A549 (cell line): Measurements from ENCODE around the gene LMOD1. TPM values are rescaled to one million over a fixed set of nuclear protein-coding genes. Genes with fewer than 3 reads are reported as not detected.

Experiments
- ATAC-seq, 2 experiments: fragments of 200-7000 bp in 1 of 2; fragments of >200 bp in 1 of 2; cut with Nextera tagmentation in 1 of 2; cut with Tn5 transposase in 1 of 2; 3 replicates each; pipeline versions ENCODE4 v1.8.0 to v1.9.1; 2018 to 2020; ENCODE audit warnings: mild to moderate bottlenecking in 1 of 2, moderate library complexity in 1 of 2
- CTCF ChIA-PET: fragments of 300-600 bp; sonication (Branson Sonifier 250); formaldehyde crosslinking; extraction: SDS; loops from one replicate; lab custom pipeline; 2021; ENCODE audit warnings: antibody characterized with exemption, inconsistent platforms; lab: Yijun Ruan, JAX
- POLR2A ChIA-PET: fragments of 350-600 bp; formaldehyde crosslinking; extraction: SDS; loops from one replicate; lab custom pipeline; 2021; ENCODE audit warnings: antibody characterized with exemption, inconsistent platforms; lab: Yijun Ruan, JAX
- DNase-seq, 2 experiments: peaks; one replicate each; pipeline versions ENCODE4 v3.0.0 to v3.0.0-alpha.2; 2011 to 2016; ENCODE audit warnings: low read depth in 1 of 2, low spot score in 1 of 2
- FAIRE-seq: peaks from 2 replicates; lab custom pipeline; 2011; peaks lifted over from hg19 to GRCh38; lab: Jason Lieb, UNC
- H3K27ac ChIP-seq, 2 experiments: fragments of >200 bp; sonication (Bioruptor Twin); formaldehyde crosslinking; 3 replicates each; pipeline ENCODE4 v1.5.1; 2016 to 2017
- H3K4me1 ChIP-seq: fragments of >200 bp; sonication (Bioruptor Twin); formaldehyde crosslinking; 3 replicates; pipeline ENCODE4 v1.6.1; 2016
- H3K4me2 ChIP-seq: fragments of >200 bp; sonication (Bioruptor Twin); formaldehyde crosslinking; 3 replicates; pipeline ENCODE4 v1.6.1; 2016
- H3K4me3 ChIP-seq: fragments of >200 bp; sonication (Bioruptor Twin); formaldehyde crosslinking; 3 replicates; pipeline ENCODE4 v1.5.1; 2016
- H3K9me3 ChIP-seq: fragments of >200 bp; sonication (Bioruptor Twin); formaldehyde crosslinking; 3 replicates; pipeline ENCODE4 v1.6.1; 2016
- CBX8 ChIP-seq: fragments of 200-600 bp; sonication (generic); IDR thresholded peaks from 2 replicates; pipeline ENCODE4 v1.6.1; 2016
- CHD4 ChIP-seq: fragments of 200-600 bp; sonication (generic); IDR thresholded peaks from 2 replicates; pipeline ENCODE4 v1.6.1; 2016; ENCODE audit warnings: antibody characterized with exemption, mild to moderate bottlenecking, borderline replicate concordance
- FOSL2 ChIP-seq, 2 experiments: fragments of 450-650 bp in 1 of 2; fragments of >200 bp in 1 of 2; sonication (Bioruptor Twin) in 1 of 2; formaldehyde crosslinking; IDR thresholded peaks; 2 replicates each; pipeline versions ENCODE4 v1.5.0 to v1.6.1; 2016 to 2020; ENCODE audit warnings: mild to moderate bottlenecking in 1 of 2, moderate library complexity in 1 of 2
- FOXS1 ChIP-seq: fragments of 250-450 bp; sonication (Bioruptor Pico); IDR thresholded peaks from 2 replicates; pipeline ENCODE4 v1.5.0; 2020; ENCODE audit warnings: mild to moderate bottlenecking, moderate library complexity
- GATA3 ChIP-seq: IDR thresholded peaks from 2 replicates; pipeline ENCODE4 v1.6.1; 2012; ENCODE audit warnings: borderline replicate concordance
- JUNB ChIP-seq: fragments of >200 bp; sonication (Bioruptor Twin); formaldehyde crosslinking; IDR thresholded peaks from 2 replicates; pipeline ENCODE4 v1.6.1; 2016
- NFE2L2 ChIP-seq: fragments of 150-350 bp; conservative IDR thresholded peaks from 2 replicates; pipeline ENCODE4 v1.6.1; 2014; ENCODE audit warnings: low read length
- RAD21 ChIP-seq, 2 experiments: fragments of >200 bp in 1 of 2; sonication (Bioruptor Twin) in 1 of 2; formaldehyde crosslinking in 1 of 2; IDR thresholded peaks in 1 of 2; conservative IDR thresholded peaks in 1 of 2; 2 replicates in 1 of 2; 3 replicates in 1 of 2; pipeline ENCODE4 v1.6.1; 2012 to 2018; ENCODE audit warnings: inconsistent platforms in 1 of 2
- RNF2 ChIP-seq: fragments of 200-600 bp; sonication (generic); IDR thresholded peaks from 2 replicates; pipeline ENCODE4 v1.6.1; 2016; ENCODE audit warnings: low read depth, mild to moderate bottlenecking, antibody characterized with exemption, moderate library complexity, borderline replicate concordance
- ZNF302 ChIP-seq: fragments of 250-450 bp; sonication (Bioruptor Pico); IDR thresholded peaks from 2 replicates; pipeline ENCODE4 v1.9.0; 2021; ENCODE audit warnings: inconsistent platforms, mild to moderate bottlenecking, moderate library complexity
- WGBS: methylation state at CpG from one replicate; pipeline ENCODE4 v1.1.6; 2017; ENCODE audit errors: missing lambda C conversion rate; 5-methylcytosine and 5-hydroxymethylcytosine counted together
- polyA plus RNA-seq, 4 experiments: library from polyadenylated mRNA; depleted of rRNA in 3 of 4; stranded (reverse); fragments of >200 nt; fragmentation: RNase III in 1 of 4; extraction: RNeasy Plus Mini Kit Qiagen cat#74134 plus additional on column Dnase treatment in 1 of 4; gene quantifications; 2 replicates in 3 of 4; 3 replicates in 1 of 4; pipeline ENCODE4 v1.2.3, GENCODE V29; 2011 to 2017
- TF ChIP-seq, protein P1 (sequence below): fragments of >200 bp; sonication (Bioruptor Twin); formaldehyde crosslinking; IDR thresholded peaks from 3 replicates; pipeline ENCODE4 v1.6.1; 2016
- TF ChIP-seq, protein P2 (sequence below): fragments of 150-350 bp; IDR thresholded peaks from 2 replicates; pipeline ENCODE4 v1.6.1; 2014; ENCODE audit warnings: low read depth, mild to moderate bottlenecking, low read length
- TF ChIP-seq, protein P3 (sequence below): IDR thresholded peaks from 2 replicates; pipeline ENCODE4 v1.6.1; 2012
- TF ChIP-seq, protein P4 (sequence below): fragments of >200 bp; sonication (Bioruptor Twin); formaldehyde crosslinking; IDR thresholded peaks from 2 replicates; pipeline ENCODE4 v1.6.1; 2016
- TF ChIP-seq, protein P5 (sequence below): IDR thresholded peaks from 2 replicates; pipeline ENCODE4 v1.6.1; 2012; ENCODE audit warnings: low read depth, borderline replicate concordance

LMOD1 gene
- polyA plus RNA-seq, 2 of the 4 experiments (the other 2 are of a cell fraction), result not detected

DNA sequence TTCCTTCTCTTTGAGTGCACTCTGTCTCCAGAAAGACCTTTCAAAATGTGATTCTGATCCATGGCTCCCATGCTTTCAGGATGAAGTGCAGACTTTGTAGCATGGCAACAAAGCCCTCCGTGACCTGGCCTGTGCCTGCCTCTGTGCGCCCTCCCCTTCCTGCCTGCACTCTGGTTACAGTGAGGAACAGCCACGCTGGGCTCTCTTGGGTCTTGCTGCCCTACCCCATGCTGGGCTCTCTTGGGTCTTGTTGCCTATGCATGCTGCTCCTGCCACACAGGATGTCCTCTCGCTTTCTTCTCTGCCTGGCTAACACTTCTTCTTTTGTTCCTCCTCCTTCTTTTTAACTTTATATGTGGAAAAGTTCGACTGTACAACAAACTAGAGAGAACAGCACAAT lies 28.0 kb downstream of the LMOD1 start:
- no peak for ATAC-seq
- Histone ChIP-seq H3K4me2 (no peak overlapping the region), H3K4me1 (peaks cover 31% of the 10 kb centered on the region), H3K27ac (peak overlapping the region; percentile 73 to 82; a peak in 5 of 6 replicates), H3K4me3 (no peak overlapping the region), H3K9me3 (0 out of 3 replicates have a peak, but pooled peaks cover 4% of the 10 kb centered on the region)
- no peak for DNase-seq
- TF ChIP-seq JUNB, result no peak
- no peak for TF ChIP-seq RAD21 (conservative IDR thresholded peaks at IDR 0.05 in 1 of 2, IDR thresholded peaks at IDR 0.05 in 1 of 2)
- no peak for TF ChIP-seq GATA3
- TF ChIP-seq, protein P1, sequence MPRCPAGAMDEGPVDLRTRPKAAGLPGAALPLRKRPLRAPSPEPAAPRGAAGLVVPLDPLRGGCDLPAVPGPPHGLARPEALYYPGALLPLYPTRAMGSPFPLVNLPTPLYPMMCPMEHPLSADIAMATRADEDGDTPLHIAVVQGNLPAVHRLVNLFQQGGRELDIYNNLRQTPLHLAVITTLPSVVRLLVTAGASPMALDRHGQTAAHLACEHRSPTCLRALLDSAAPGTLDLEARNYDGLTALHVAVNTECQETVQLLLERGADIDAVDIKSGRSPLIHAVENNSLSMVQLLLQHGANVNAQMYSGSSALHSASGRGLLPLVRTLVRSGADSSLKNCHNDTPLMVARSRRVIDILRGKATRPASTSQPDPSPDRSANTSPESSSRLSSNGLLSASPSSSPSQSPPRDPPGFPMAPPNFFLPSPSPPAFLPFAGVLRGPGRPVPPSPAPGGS, result no peak
- TF ChIP-seq RNF2, result no peak
- TF ChIP-seq NFE2L2, result no peak
- TF ChIP-seq, protein P2, sequence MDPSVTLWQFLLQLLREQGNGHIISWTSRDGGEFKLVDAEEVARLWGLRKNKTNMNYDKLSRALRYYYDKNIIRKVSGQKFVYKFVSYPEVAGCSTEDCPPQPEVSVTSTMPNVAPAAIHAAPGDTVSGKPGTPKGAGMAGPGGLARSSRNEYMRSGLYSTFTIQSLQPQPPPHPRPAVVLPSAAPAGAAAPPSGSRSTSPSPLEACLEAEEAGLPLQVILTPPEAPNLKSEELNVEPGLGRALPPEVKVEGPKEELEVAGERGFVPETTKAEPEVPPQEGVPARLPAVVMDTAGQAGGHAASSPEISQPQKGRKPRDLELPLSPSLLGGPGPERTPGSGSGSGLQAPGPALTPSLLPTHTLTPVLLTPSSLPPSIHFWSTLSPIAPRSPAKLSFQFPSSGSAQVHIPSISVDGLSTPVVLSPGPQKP, result no peak
- no peak for TF ChIP-seq FOXS1
- TF ChIP-seq CHD4, result no peak
- TF ChIP-seq FOSL2 (IDR thresholded peaks at IDR 0.05), result no peak
- no peak for TF ChIP-seq FOSL2 (CRISPR knock-in tag; IDR thresholded peaks at IDR 0.05)
- TF ChIP-seq, protein P3, sequence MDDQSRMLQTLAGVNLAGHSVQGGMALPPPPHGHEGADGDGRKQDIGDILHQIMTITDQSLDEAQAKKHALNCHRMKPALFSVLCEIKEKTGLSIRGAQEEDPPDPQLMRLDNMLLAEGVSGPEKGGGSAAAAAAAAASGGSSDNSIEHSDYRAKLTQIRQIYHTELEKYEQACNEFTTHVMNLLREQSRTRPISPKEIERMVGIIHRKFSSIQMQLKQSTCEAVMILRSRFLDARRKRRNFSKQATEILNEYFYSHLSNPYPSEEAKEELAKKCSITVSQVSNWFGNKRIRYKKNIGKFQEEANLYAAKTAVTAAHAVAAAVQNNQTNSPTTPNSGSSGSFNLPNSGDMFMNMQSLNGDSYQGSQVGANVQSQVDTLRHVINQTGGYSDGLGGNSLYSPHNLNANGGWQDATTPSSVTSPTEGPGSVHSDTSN, result no peak
- ChIA-PET POLR2A (interaction anchor here (1.3 kb wide), 1 partner anchor 37 kb away, joined by 7 read pairs; the partner anchor contains the start of gene TIMM17A), CTCF (interaction anchor here (0.7 to 20.2 kb wide), 3 partner anchors 9 to 27 kb away, joined by 4 to 303 read pairs (median 5); partner anchors contain the start of gene SHISA4)
- 86% methylated on average over 5 of the region's 5 CpGs for WGBS
- no peak for FAIRE-seq

DNA sequence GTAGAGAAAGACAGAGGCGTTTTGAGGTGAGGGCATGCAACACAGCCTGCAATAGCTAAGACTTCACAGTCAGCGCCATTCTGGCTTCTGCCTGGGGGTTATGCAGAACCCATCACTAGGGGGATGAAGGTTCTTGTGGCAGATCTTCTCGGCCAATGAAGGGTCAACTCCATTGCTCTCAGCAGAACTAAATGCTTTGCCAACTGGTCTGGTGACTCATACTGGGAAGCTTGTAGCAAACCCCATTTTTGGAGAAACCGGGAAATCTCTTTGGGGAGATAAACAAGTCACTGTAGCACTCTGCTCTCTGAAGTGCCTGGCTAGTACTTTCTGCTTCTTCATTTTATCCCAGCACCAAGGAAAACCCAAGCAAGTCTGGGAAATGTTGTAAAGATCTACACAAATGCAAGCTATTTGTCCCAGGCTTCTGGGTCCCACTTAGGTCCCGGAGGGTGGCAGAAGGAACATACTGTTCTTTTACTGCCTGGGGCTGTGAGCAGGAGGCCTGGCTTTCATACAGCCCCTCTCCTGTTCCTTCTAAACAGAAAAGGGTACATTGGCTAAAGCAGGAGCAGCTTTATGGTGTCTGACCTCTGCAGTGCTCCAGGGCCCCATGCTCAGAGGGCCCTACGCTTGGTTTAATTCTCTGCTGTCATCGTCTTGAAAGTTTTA lies 28.9 kb downstream of the LMOD1 start:
- no peak overlapping the region for H3K4me3 ChIP-seq
- 0 out of 3 replicates have a peak, but pooled peaks cover 4% of the 10 kb centered on the region for H3K9me3 ChIP-seq
- CTCF ChIA-PET, result interaction anchor here (1.0 to 20.2 kb wide), 8 partner anchors 11 to 82 kb away, joined by 3 to 303 read pairs (median 5); partner anchors contain the start of gene SHISA4
- POLR2A ChIA-PET, result interaction anchor here (1.3 kb wide), 1 partner anchor 38 kb away, joined by 7 read pairs; the partner anchor contains the start of gene TIMM17A
- peak; percentile 46 to 67 for ATAC-seq
- H3K4me2 ChIP-seq, result peak overlapping the region; percentile 70
- TF ChIP-seq, protein P4, sequence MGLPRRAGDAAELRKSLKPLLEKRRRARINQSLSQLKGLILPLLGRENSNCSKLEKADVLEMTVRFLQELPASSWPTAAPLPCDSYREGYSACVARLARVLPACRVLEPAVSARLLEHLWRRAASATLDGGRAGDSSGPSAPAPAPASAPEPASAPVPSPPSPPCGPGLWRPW, result no peak
- TF ChIP-seq RAD21 (conservative IDR thresholded peaks at IDR 0.05 in 1 of 2, IDR thresholded peaks at IDR 0.05 in 1 of 2) (no peak), CBX8 (no peak), FOSL2 (IDR thresholded peaks at IDR 0.05) (no peak), FOSL2 (CRISPR knock-in tag; IDR thresholded peaks at IDR 0.05) (peak; percentile 67), ZNF302 (CRISPR knock-in tag) (no peak)
- TF ChIP-seq, protein P5, sequence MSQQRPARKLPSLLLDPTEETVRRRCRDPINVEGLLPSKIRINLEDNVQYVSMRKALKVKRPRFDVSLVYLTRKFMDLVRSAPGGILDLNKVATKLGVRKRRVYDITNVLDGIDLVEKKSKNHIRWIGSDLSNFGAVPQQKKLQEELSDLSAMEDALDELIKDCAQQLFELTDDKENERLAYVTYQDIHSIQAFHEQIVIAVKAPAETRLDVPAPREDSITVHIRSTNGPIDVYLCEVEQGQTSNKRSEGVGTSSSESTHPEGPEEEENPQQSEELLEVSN, result no peak
- WGBS, result 68% methylated on average over 7 of the region's 7 CpGs
- H3K27ac ChIP-seq, result peak overlapping the region; percentile 73 to 82
- no peak for FAIRE-seq
- peaks cover 31% of the 10 kb centered on the region for H3K4me1 ChIP-seq
- peak; percentile 18 to 46 for DNase-seq
